Neural crest cell (in vitro differentiated cells): ENCODE data around the gene PTK7. TPM values are rescaled to one million over a fixed set of nuclear protein-coding genes. Genes with fewer than 3 reads are reported as not detected.

Experiments
- DNase-seq: peaks from one replicate; pipeline ENCODE4 v3.0.0; 2021; ENCODE audit warnings: low read depth, mixed read lengths, low spot score
- H3K27ac Mint-ChIP-seq: one replicate; pipeline ENCODE4 v1.8.0; 2021; ENCODE audit warnings: mild to moderate bottlenecking, mixed read lengths; ENCODE audit not compliant: unreplicated experiment
- H3K27me3 Mint-ChIP-seq: 2 replicates; pipeline ENCODE4 v1.8.0; 2021; ENCODE audit warnings: low read depth, mild to moderate bottlenecking, mixed read lengths
- H3K36me3 Mint-ChIP-seq: 2 replicates; pipeline ENCODE4 v1.8.0; 2021; ENCODE audit warnings: low read depth, mild to moderate bottlenecking, mixed read lengths
- H3K4me1 Mint-ChIP-seq: 2 replicates; pipeline ENCODE4 v1.8.0; 2021; ENCODE audit warnings: mixed read lengths
- H3K4me3 Mint-ChIP-seq: one replicate; pipeline ENCODE4 v1.8.0; 2021; ENCODE audit warnings: mild to moderate bottlenecking, mixed read lengths
- H3K9me3 Mint-ChIP-seq: 2 replicates; pipeline ENCODE4 v1.8.0; 2021; ENCODE audit warnings: mixed read lengths
- total RNA-seq: library from RNA; stranded (reverse); gene quantifications from 2 replicates; pipeline ENCODE4 v1.2.1, GENCODE V29; 2021
- TF ChIP-seq, protein P1 (sequence below): fragments of 200-600 bp; sonication (generic); conservative IDR thresholded peaks from 2 replicates; pipeline ENCODE4 v1.5.0; 2021; ENCODE audit warnings: antibody characterized with exemption, mild to moderate bottlenecking

PTK7 gene
- total RNA-seq, 1 donor from 2014 or later: 106 TPM

DNA sequence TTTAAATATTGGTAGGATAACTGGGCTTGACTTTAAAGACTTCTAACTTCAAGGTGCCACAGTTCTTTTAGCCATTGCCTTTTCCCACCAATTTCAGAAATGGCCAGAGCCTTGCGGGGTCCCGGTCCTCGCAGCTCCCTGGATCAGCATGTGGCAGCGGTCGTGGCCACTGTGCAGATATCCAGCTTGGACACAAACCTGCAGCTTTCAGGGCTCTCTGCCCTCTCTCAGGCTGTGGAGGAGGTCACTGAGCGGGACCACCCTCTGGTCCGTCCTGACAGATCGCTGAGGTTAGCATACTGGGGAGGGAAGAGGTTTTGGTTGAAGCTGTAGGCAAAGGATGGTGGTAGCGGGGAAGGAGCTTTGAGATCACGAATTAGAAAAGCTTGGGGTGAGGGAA, 112.3 kb downstream of the PTK7 start:
- H3K27ac Mint-ChIP-seq: no peak overlapping the region
- peaks cover 9% of the 10 kb centered on the region for H3K36me3 Mint-ChIP-seq
- TF ChIP-seq, protein P1, sequence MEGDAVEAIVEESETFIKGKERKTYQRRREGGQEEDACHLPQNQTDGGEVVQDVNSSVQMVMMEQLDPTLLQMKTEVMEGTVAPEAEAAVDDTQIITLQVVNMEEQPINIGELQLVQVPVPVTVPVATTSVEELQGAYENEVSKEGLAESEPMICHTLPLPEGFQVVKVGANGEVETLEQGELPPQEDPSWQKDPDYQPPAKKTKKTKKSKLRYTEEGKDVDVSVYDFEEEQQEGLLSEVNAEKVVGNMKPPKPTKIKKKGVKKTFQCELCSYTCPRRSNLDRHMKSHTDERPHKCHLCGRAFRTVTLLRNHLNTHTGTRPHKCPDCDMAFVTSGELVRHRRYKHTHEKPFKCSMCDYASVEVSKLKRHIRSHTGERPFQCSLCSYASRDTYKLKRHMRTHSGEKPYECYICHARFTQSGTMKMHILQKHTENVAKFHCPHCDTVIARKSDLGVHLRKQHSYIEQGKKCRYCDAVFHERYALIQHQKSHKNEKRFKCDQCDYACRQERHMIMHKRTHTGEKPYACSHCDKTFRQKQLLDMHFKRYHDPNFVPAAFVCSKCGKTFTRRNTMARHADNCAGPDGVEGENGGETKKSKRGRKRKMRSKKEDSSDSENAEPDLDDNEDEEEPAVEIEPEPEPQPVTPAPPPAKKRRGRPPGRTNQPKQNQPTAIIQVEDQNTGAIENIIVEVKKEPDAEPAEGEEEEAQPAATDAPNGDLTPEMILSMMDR: no peak
- H3K9me3 Mint-ChIP-seq: no peaks in the 10 kb centered on the region
- H3K4me1 Mint-ChIP-seq: peaks cover 6% of the 10 kb centered on the region
- DNase-seq: no peak
- H3K27me3 Mint-ChIP-seq: no peaks in the 10 kb centered on the region
- H3K4me3 Mint-ChIP-seq: no peak overlapping the region

DNA sequence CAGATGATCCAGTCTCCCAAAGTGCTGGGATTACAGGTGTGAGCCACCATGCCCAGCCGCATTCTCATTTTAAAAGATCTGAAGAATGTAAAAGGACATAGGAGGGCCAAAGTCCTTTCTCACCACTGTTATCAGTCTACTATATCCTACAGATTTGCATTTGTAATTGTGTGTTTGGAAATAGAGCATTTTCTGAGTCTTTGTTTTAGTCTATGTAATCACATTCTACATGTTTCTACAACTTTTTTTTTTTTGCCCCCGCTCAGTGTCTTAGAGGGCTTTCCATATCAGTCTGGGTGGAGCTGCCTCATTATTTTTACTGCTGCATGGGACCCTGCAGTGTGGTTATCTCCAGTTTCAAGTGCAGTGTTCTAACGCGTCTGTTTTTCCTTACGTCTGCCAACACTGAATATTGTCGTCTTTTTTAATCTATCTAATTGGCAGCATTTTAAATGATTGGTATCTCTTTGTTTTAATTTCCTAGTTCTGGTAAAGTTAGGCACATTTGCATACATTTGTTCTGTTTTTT, 113.7 kb downstream of the PTK7 start:
- H3K4me1 Mint-ChIP-seq: peaks cover 5% of the 10 kb centered on the region
- no peak overlapping the region for H3K27ac Mint-ChIP-seq
- no peaks in the 10 kb centered on the region for H3K27me3 Mint-ChIP-seq
- peaks cover 9% of the 10 kb centered on the region for H3K36me3 Mint-ChIP-seq
- DNase-seq: no peak
- no peak overlapping the region for H3K4me3 Mint-ChIP-seq
- TF ChIP-seq, protein P1: no peak
- no peaks in the 10 kb centered on the region for H3K9me3 Mint-ChIP-seq

DNA sequence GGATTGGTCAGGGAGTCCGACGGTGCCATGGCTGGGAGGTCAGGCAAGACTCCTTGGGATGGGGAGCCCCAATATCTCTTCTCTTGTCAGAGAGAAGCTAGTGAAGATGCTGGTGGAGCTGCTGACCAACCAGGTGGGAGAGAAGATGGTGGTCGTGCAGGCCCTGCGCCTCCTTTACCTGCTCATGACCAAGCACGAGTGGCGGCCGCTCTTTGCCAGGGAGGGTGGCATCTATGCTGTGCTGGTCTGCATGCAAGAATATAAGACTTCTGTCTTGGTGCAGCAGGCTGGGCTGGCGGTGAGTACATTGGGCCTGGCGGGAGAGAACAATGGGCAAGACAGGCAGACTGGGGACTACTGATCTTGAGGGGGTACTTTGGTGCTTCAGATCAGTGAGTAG, 116.8 kb downstream of the PTK7 start:
- no peaks in the 10 kb centered on the region for H3K27me3 Mint-ChIP-seq
- TF ChIP-seq, protein P1: no peak
- no peak for DNase-seq
- H3K9me3 Mint-ChIP-seq: no peaks in the 10 kb centered on the region
- H3K27ac Mint-ChIP-seq: no peak overlapping the region
- peaks cover 2% of the 10 kb centered on the region for H3K36me3 Mint-ChIP-seq
- no peak overlapping the region for H3K4me3 Mint-ChIP-seq
- H3K4me1 Mint-ChIP-seq: no peaks in the 10 kb centered on the region

DNA sequence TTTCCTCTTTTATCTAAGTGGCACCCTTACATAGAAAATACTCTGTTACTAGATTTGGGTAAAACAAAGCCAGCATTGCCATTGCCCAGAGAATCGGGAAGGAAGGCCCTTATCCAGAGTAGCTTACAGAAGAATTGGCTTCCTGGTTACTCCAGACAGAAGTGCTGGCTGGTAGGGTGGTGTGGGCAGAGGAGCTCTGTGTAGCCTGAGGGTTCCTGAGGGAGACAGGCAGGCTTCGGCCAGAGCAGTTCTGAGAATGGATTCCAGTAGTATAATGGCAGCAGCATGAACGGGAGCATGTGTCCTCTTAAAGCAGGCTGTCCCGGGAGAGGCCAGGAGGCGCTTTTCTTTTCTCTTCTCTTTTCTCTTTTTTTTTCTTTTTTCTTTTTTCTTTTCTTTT, 117.8 kb downstream of the PTK7 start:
- peaks cover 2% of the 10 kb centered on the region for H3K36me3 Mint-ChIP-seq
- no peak for DNase-seq
- no peaks in the 10 kb centered on the region for H3K4me1 Mint-ChIP-seq
- no peak overlapping the region for H3K4me3 Mint-ChIP-seq
- H3K9me3 Mint-ChIP-seq: no peaks in the 10 kb centered on the region
- H3K27ac Mint-ChIP-seq: no peak overlapping the region
- TF ChIP-seq, protein P1: no peak
- H3K27me3 Mint-ChIP-seq: no peaks in the 10 kb centered on the region

DNA sequence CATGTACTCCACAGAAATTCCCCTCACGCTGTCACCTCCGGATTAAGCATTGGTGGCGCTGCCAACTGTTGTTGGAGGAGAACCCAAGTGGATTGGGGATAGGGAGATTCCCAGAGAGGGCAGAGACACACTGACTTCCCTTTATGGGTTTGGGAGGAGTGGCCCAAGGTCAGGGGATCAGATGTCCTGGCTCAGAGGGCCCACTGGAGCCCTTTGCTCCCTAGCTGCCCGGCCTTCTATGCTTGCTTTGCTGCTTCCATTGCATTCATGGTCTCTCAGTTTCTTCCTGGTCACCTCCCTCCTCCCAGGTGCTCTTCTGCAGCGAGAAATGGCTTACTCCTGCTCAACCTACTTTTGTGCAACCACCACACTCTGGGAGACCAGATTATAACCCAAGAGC, 120.2 kb downstream of the PTK7 start:
- no peaks in the 10 kb centered on the region for H3K27me3 Mint-ChIP-seq
- H3K4me3 Mint-ChIP-seq: no peak overlapping the region
- no peak for DNase-seq
- no peaks in the 10 kb centered on the region for H3K9me3 Mint-ChIP-seq
- TF ChIP-seq, protein P1: no peak
- H3K4me1 Mint-ChIP-seq: no peaks in the 10 kb centered on the region
- H3K27ac Mint-ChIP-seq: no peak overlapping the region
- peaks cover 2% of the 10 kb centered on the region for H3K36me3 Mint-ChIP-seq
